Vagina (tissue), 2 donors: ENCODE measurements around the gene FEZF1. TPM values are rescaled to one million over a fixed set of nuclear protein-coding genes. Genes with fewer than 3 reads are reported as not detected.

ENCODE experiments used
- DNase-seq, 2 donors: peaks; one replicate each; pipeline ENCODE4 v3.0.0-alpha.2; 2017; ENCODE audit errors: extremely low spot score in 2 of 2
- H3K27ac ChIP-seq: fragments of 200-600 bp; sonication (generic); one replicate; pipeline ENCODE4 v1.5.1; 2019
- H3K27me3 ChIP-seq: fragments of 200-600 bp; sonication (generic); one replicate; pipeline ENCODE4 v1.5.1; 2019
- H3K36me3 ChIP-seq, 2 donors: fragments of 200-600 bp; sonication (generic); one replicate each; pipeline ENCODE4 v1.5.1; 2017 to 2019
- H3K4me1 ChIP-seq: fragments of 200-600 bp; sonication (generic); one replicate; pipeline ENCODE4 v1.5.1; 2019
- H3K4me3 ChIP-seq, 2 donors: fragments of 200-600 bp; sonication (generic); 1 replicate in 1 of 2; 2 replicates in 1 of 2; pipeline ENCODE4 v1.5.1; 2016 to 2019
- H3K9me3 ChIP-seq: fragments of 200-600 bp; sonication (generic); one replicate; pipeline ENCODE4 v1.5.1; 2019
- CTCF ChIP-seq, 3 experiments: fragments of 450-650 bp in 2 of 3; fragments of 200-600 bp in 1 of 3; sonication (generic) in 1 of 3; IDR thresholded peaks; one replicate each; pipeline ENCODE4 v1.5.1; 2017 to 2019; ENCODE audit warnings: antibody characterized with exemption in 3 of 3, mild to moderate bottlenecking in 2 of 3, moderate library complexity in 2 of 3
- POLR2A ChIP-seq, 2 donors: fragments of 450-650 bp; IDR thresholded peaks; one replicate each; pipeline ENCODE4 v1.6.1; 2017; ENCODE audit warnings: antibody characterized with exemption in 2 of 2, mild to moderate bottlenecking in 2 of 2, moderate library complexity in 2 of 2
- POLR2AphosphoS5 ChIP-seq, 2 donors: sonication (generic); formaldehyde crosslinking; IDR thresholded peaks; one replicate each; pipeline ENCODE4 v1.9.0; 2017; ENCODE audit warnings: antibody characterized with exemption in 2 of 2, mild to moderate bottlenecking in 2 of 2, low read depth in 1 of 2; ENCODE audit not compliant: insufficient read depth in 1 of 2
- intact Hi-C: fragments of 100-400 bp; cut with DNase I; formaldehyde crosslinking; loops from one replicate; pipeline ENCODE4 v1.15.1; 2023
- total RNA-seq: library from RNA; depleted of rRNA; stranded (reverse); fragments of >200 nt; gene quantifications from one replicate; pipeline ENCODE4 v1.2.3, GENCODE V29; 2016

FEZF1 gene
- total RNA-seq, 1 donor from 2014 or later, result not detected

GRCh38 chr7:122269241-122269640 lies 35.3 kb downstream of the FEZF1 start:
- Histone ChIP-seq H3K27me3 (no peaks in the 10 kb centered on the region), H3K4me1 (no peaks in the 10 kb centered on the region), H3K27ac (no peak overlapping the region), H3K4me3 (no peak overlapping the region), H3K36me3 (no peaks in the 10 kb centered on the region), H3K9me3 (no peaks in the 10 kb centered on the region)
- intact Hi-C loops, result no loop called here
- TF ChIP-seq POLR2A (IDR thresholded peaks at IDR 0.05) (no peak), CTCF (IDR thresholded peaks at IDR 0.05) (no peak), POLR2AphosphoS5 (IDR thresholded peaks at IDR 0.05; ENCODE audit: insufficient read depth in 1 of 2, low read depth in 1 of 2) (no peak)
- DNase-seq, result no peak

- H3K4me3 ChIP-seq, result no peak overlapping the region
- intact Hi-C loops, result no loop called here
- no peak for DNase-seq
- H3K27me3 ChIP-seq, result no peaks in the 10 kb centered on the region
- no peaks in the 10 kb centered on the region for H3K4me1 ChIP-seq
- no peaks in the 10 kb centered on the region for H3K9me3 ChIP-seq
- TF ChIP-seq CTCF (IDR thresholded peaks at IDR 0.05) (no peak), POLR2AphosphoS5 (IDR thresholded peaks at IDR 0.05; ENCODE audit: insufficient read depth in 1 of 2, low read depth in 1 of 2) (no peak), POLR2A (IDR thresholded peaks at IDR 0.05) (no peak)
- H3K27ac ChIP-seq, result no peak overlapping the region
- H3K36me3 ChIP-seq, result no peaks in the 10 kb centered on the region
Observed at GRCh38 chr7:122268101-122268500, 36.4 kb downstream of the FEZF1 start.

DNA sequence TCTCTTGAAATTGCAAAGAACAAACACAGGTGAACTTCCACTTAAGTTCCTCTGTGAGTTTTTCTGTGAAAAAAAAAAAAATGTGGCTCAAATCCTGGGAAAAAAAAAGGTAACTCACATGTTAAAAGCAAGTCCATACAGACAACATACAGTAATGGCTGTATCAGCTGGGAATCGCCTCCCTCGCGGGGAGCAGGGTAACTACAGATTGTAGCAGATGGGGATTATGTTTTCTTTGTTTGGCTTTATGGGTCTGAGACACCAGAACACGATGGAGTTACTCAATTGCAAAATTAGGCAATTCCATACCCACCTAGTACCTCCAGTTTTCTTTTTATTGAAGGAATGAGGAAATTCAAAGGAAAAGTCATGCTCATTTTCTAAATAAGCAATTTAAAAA lies 42.3 kb downstream of the FEZF1 start:
- H3K36me3 ChIP-seq, result no peaks in the 10 kb centered on the region
- intact Hi-C loops, result no loop called here
- no peaks in the 10 kb centered on the region for H3K9me3 ChIP-seq
- no peaks in the 10 kb centered on the region for H3K4me1 ChIP-seq
- no peak overlapping the region for H3K4me3 ChIP-seq
- TF ChIP-seq POLR2A (IDR thresholded peaks at IDR 0.05) (no peak), CTCF (IDR thresholded peaks at IDR 0.05) (no peak), POLR2AphosphoS5 (IDR thresholded peaks at IDR 0.05; ENCODE audit: insufficient read depth in 1 of 2, low read depth in 1 of 2) (no peak)
- no peak overlapping the region for H3K27ac ChIP-seq
- no peak for DNase-seq
- no peaks in the 10 kb centered on the region for H3K27me3 ChIP-seq

GRCh38 chr7:122261442-122261841 lies 43.1 kb downstream of the FEZF1 start:
- Histone ChIP-seq H3K9me3 (no peaks in the 10 kb centered on the region), H3K4me1 (no peaks in the 10 kb centered on the region), H3K27me3 (no peaks in the 10 kb centered on the region), H3K27ac (no peak overlapping the region), H3K36me3 (no peaks in the 10 kb centered on the region), H3K4me3 (no peak overlapping the region)
- DNase-seq, result no peak
- intact Hi-C loops, result no loop called here
- no peak for TF ChIP-seq CTCF (IDR thresholded peaks at IDR 0.05)
- no peak for TF ChIP-seq POLR2AphosphoS5 (IDR thresholded peaks at IDR 0.05; ENCODE audit: insufficient read depth in 1 of 2, low read depth in 1 of 2)

DNA sequence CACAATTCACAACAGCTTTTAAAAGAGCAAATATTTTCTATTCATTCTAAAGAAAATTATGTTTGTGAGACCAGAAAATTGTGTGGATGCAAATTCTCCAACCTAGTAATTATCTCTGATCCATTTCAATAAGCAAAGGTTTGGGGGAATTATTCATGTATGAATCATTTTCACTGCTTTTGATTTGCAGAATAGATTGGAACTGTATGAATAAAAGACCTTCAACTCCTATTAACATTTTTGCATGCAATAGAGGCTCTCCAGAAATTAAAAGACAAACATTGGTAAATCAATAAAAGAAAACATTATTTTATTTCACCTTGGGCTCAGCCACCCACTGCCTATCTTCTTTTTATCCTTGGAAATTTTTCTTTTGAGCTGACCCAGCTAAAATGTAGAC lies 43.5 kb downstream of the FEZF1 start:
- TF ChIP-seq POLR2A (IDR thresholded peaks at IDR 0.05) (no peak), CTCF (IDR thresholded peaks at IDR 0.05) (no peak), POLR2AphosphoS5 (IDR thresholded peaks at IDR 0.05; ENCODE audit: insufficient read depth in 1 of 2, low read depth in 1 of 2) (no peak)
- no peak overlapping the region for H3K4me3 ChIP-seq
- intact Hi-C loops, result no loop called here
- no peaks in the 10 kb centered on the region for H3K36me3 ChIP-seq
- H3K27ac ChIP-seq, result no peak overlapping the region
- DNase-seq, result no peak
- H3K27me3 ChIP-seq, result no peaks in the 10 kb centered on the region
- no peaks in the 10 kb centered on the region for H3K9me3 ChIP-seq
- H3K4me1 ChIP-seq, result no peaks in the 10 kb centered on the region
